Activated T-cell treated with anti-CD3 and anti-CD28 coated beads, Interleukin-2, amount 50 U/mL, for 72 hours (primary cell): Measurements from ENCODE around the gene MASP2. TPM values are rescaled to one million over a fixed set of nuclear protein-coding genes. Genes with fewer than 3 reads are reported as not detected.

Experiments
- ATAC-seq, 2 donors: fragments of 150-1000 bp; cut with Tn5 transposase; replicated peaks in 1 of 2; 2 replicates each; pipeline ENCODE4 v1.10.0; 2021; ENCODE audit warnings: moderate library complexity in 2 of 2, mild to moderate bottlenecking in 1 of 2
- DNase-seq, 2 donors: peaks; one replicate each; pipeline ENCODE4 v3.0.0; 2021 to 2022; ENCODE audit warnings: mixed read lengths in 1 of 2
- H3K27ac Mint-ChIP-seq: one replicate; pipeline ENCODE4 v1.8.0; 2022; ENCODE audit warnings: mild to moderate bottlenecking, moderate library complexity, mixed read lengths
- H3K27me3 Mint-ChIP-seq: one replicate; pipeline ENCODE4 v1.8.0; 2022; ENCODE audit warnings: low read depth, mixed read lengths
- H3K36me3 Mint-ChIP-seq, 2 donors: one replicate each; pipeline ENCODE4 v1.8.0; 2022; ENCODE audit warnings: mixed read lengths in 2 of 2, mild to moderate bottlenecking in 1 of 2; ENCODE audit not compliant: insufficient read depth in 2 of 2
- H3K4me1 Mint-ChIP-seq: one replicate; pipeline ENCODE4 v1.8.0; 2022; ENCODE audit warnings: low read depth, mixed read lengths
- H3K4me3 Mint-ChIP-seq, 2 donors: one replicate each; pipeline ENCODE4 v1.8.0; 2022; ENCODE audit warnings: mild to moderate bottlenecking in 2 of 2, mixed read lengths in 2 of 2, moderate library complexity in 2 of 2
- H3K9me3 Mint-ChIP-seq, 2 donors: one replicate each; pipeline ENCODE4 v1.8.0; 2022; ENCODE audit warnings: mixed read lengths in 2 of 2
- total RNA-seq, 2 donors: library from RNA; stranded (reverse); gene quantifications; one replicate each; pipeline ENCODE4 v1.2.3, GENCODE V29; 2022

MASP2 gene
- total RNA-seq, 2 donors from 2014 or later, result 0.19 to 0.56 TPM

DNA sequence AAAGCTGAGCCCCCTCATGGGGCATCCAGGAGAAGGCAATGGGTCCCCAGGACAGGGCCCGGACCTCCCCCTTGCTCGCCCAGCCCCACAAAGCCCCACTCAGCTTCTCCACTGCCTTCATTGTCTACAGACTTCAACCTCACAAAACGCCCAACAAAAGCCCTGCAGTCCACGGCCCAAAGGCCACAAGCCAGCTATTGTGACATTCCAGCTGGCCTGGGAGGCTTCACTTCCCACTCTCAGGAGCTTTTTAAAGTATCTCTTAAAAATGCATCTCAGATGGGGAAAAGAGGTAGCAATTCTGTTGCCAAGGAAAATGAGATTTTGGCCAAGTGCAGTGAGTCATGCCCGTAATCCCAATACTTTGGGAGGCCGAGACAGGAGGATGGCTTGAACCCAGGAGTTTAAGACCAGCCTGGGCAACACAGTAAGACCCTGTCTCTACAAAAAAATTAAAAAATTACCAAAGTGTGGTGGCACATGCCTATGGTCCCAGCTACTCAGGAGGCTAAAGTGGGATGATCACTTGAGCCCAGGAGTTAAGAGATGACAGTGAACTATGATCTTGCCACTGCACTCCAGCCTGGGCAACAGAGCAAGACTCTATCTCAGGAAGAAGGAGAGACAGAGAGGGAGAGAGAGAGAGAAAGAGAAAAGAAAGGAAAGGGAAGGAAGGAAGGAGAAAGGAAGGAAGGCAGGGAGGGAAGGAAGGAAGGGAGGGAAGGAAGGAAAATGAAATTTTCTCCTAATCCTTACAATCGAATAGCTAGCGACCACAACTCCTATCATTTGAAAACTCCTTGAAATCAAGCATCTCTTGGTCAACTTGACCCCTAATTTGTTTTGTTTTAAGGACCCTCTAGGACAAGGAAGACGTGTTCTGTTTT lies 66.0 kb downstream of the MASP2 start:
- ATAC-seq (no peak), DNase-seq (no peak)
- Mint-ChIP-seq H3K36me3 (no peaks in the 10 kb centered on the region), H3K4me3 (no peak overlapping the region), H3K27me3 (peaks cover 28% of the 10 kb centered on the region), H3K9me3 (no peaks in the 10 kb centered on the region), H3K27ac (no peak overlapping the region), H3K4me1 (peaks cover 9% of the 10 kb centered on the region)

DNA sequence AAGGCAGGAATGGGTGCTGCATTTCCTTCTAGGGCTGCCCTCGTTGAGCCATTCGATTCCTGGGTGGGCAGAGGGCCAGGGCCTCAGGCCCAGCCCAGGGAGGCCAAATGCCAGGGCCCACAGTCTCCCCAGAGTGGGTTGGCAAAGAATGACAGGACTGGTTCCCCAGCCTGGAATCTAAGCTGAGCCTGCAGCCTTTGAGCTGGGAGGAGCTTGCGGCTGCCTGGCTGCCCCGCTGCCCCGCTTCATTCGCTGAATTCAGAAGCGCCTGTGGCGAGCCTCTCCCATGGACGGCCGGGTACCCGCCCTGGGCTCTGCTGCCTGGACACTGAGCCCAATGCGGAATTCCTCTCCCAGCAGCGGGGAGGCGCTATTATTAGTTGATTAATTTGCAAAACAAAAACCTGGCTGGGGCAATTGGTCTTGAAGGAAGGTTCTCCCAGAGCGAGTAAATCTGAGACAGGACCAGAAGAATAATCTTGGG lies 66.9 kb downstream of the MASP2 start:
- no peak overlapping the region for H3K27ac Mint-ChIP-seq
- no peaks in the 10 kb centered on the region for H3K36me3 Mint-ChIP-seq
- no peaks in the 10 kb centered on the region for H3K4me1 Mint-ChIP-seq
- H3K27me3 Mint-ChIP-seq, result peaks cover 28% of the 10 kb centered on the region
- no peaks in the 10 kb centered on the region for H3K9me3 Mint-ChIP-seq
- no peak for ATAC-seq
- DNase-seq, result no peak
- H3K4me3 Mint-ChIP-seq, result no peak overlapping the region

DNA sequence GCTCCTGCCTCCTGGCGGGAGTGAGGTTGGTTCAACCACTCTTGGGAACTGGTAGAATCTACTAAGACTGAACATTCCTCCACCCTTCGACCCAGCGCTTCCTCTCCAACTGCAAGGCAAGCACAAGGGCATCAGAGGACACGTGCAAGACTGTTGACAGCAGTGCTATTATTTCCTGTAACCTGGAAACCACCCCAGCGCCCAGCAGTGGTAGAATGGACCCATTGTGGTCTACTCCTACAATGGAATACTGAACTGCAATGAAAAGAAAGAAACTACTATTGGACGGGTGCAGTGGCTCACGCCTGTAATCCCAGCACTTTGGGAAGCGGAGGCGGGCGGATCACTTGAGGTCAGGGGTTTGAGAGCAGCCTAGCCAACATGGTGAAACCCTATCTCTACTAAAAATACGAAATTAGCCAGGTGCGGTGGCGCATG lies 67.5 kb downstream of the MASP2 start:
- Mint-ChIP-seq H3K27ac (no peak overlapping the region), H3K27me3 (peaks cover 28% of the 10 kb centered on the region), H3K9me3 (no peaks in the 10 kb centered on the region), H3K4me1 (no peaks in the 10 kb centered on the region), H3K36me3 (no peaks in the 10 kb centered on the region), H3K4me3 (no peak overlapping the region)
- DNase-seq, result no peak
- ATAC-seq, result no peak

DNA sequence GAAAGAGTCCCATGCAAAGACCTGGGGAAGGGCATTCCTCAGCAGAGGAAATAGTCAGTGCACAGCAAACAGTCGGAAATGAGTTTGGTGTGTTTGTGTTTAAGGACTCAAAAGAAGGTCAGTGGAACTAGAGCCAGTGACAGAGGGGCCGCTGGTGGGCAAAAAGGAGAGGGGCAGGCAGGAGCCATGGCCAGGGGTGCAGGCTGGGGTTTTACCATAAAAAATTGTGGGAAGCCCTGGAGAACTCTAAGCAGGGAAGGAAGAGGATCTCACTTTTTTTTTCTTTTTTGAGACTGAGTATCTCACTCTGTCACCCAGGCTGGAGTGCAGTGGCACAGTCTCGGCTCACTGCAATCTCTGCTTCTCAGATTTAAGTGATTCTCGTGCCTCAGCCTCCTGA lies 68.3 kb downstream of the MASP2 start:
- H3K4me3 Mint-ChIP-seq, result no peak overlapping the region
- no peaks in the 10 kb centered on the region for H3K4me1 Mint-ChIP-seq
- H3K27me3 Mint-ChIP-seq, result peaks cover 28% of the 10 kb centered on the region
- no peak overlapping the region for H3K27ac Mint-ChIP-seq
- no peaks in the 10 kb centered on the region for H3K36me3 Mint-ChIP-seq
- no peaks in the 10 kb centered on the region for H3K9me3 Mint-ChIP-seq
- DNase-seq, result no peak
- no peak for ATAC-seq

Other genes starting within 250 kb of the MASP2 start
- 100 to 1,000 TPM; 149 to 156 TPM for gene TARDBP, start 34.6 kb downstream of the MASP2 start, total RNA-seq
- gene SRM, start 12.8 kb upstream of the MASP2 start, total RNA-seq, result 10 to 100 TPM; 58.8 to 77.5 TPM
- 10 to 100 TPM; 70.2 to 84.6 TPM for gene EXOSC10, start 52.6 kb upstream of the MASP2 start, total RNA-seq
- not detected for gene ANGPTL7, start 142.1 kb upstream of the MASP2 start, total RNA-seq
- gene MTOR, start 215.3 kb upstream of the MASP2 start, total RNA-seq, result 10 to 100 TPM; 32.6 to 38.3 TPM
- 10 to 100 TPM; 28.5 to 32.9 TPM for gene UBIAD1, start 226.0 kb upstream of the MASP2 start, total RNA-seq